HG03354 (cell line): ENCODE results near the gene GRIA4.
A peak's percentile ranks its signal among the peaks of the same experiment; 100 is the strongest.
"Not testable (repeated sequence)": the region's sequence is repeated elsewhere in the genome, so short reads cannot be mapped to it uniquely, and the experiment has no call there.

Experiments
- ATAC-seq: cut with Tn5 transposase; IDR thresholded peaks from one replicate; pipeline ENCODE4 v1.9.1; 2021; ENCODE audit warnings: mild to moderate bottlenecking; ENCODE audit not compliant: unreplicated experiment, poor library complexity, severe bottlenecking

Gene GRIA4

GRCh38 chr11:105713106-105713505 lies 103.2 kb downstream of the GRIA4 start:
- no peak for ATAC-seq

GRCh38 chr11:105713696-105714095 lies 103.8 kb downstream of the GRIA4 start:
- no peak for ATAC-seq

- no peak for ATAC-seq
Observed at GRCh38 chr11:105718641-105719040, 108.8 kb downstream of the GRIA4 start.

- ATAC-seq, result peak; percentile 91
Observed at GRCh38 chr11:105719073-105719822, 109.4 kb downstream of the GRIA4 start.

- ATAC-seq, result no peak
Observed at GRCh38 chr11:105720096-105720495, 110.2 kb downstream of the GRIA4 start.

- no peak for ATAC-seq
Observed at GRCh38 chr11:105723269-105723668, 113.4 kb downstream of the GRIA4 start.

GRCh38 chr11:105732611-105733010 lies 122.7 kb downstream of the GRIA4 start:
- ATAC-seq, result no peak

- ATAC-seq, result no peak
Observed at GRCh38 chr11:105734426-105734825, 124.6 kb downstream of the GRIA4 start.

GRCh38 chr11:105738251-105738650 lies 128.4 kb downstream of the GRIA4 start:
- no peak for ATAC-seq

- no peak for ATAC-seq
Observed at GRCh38 chr11:105738986-105739795, 129.3 kb downstream of the GRIA4 start.

GRCh38 chr11:105740164-105740903 lies 130.5 kb downstream of the GRIA4 start:
- peak; percentile 98 for ATAC-seq

GRCh38 chr11:105741488-105742020 lies 131.7 kb downstream of the GRIA4 start:
- ATAC-seq, result no peak

- no peak for ATAC-seq
Observed at GRCh38 chr11:105754260-105754659, 144.4 kb downstream of the GRIA4 start.

- ATAC-seq, result no peak
Observed at GRCh38 chr11:105754716-105755115, 144.8 kb downstream of the GRIA4 start.

GRCh38 chr11:105757107-105757506 lies 147.2 kb downstream of the GRIA4 start:
- no peak for ATAC-seq

GRCh38 chr11:105763594-105763993 lies 153.7 kb downstream of the GRIA4 start:
- ATAC-seq, result no peak

GRCh38 chr11:105767931-105768330 lies 158.1 kb downstream of the GRIA4 start:
- ATAC-seq, result no peak

- ATAC-seq, result no peak
Observed at GRCh38 chr11:105769627-105770026, 159.8 kb downstream of the GRIA4 start.

- ATAC-seq, result not testable (repeated sequence)
Observed at GRCh38 chr11:105773452-105773851, 163.6 kb downstream of the GRIA4 start.

GRCh38 chr11:105774899-105775298 lies 165.0 kb downstream of the GRIA4 start:
- no peak for ATAC-seq
